CD4-positive, alpha-beta T cell treated with Interleukin-17A for 4 hours (primary cell): ENCODE results near the gene TNFRSF8.
A peak's percentile ranks its signal among the peaks of the same experiment; 100 is the strongest.

Source experiments
- DNase-seq: peaks from one replicate; pipeline ENCODE4 v3.0.0-alpha.2; 2020; ENCODE audit warnings: mixed read lengths

TNFRSF8 gene

GRCh38 chr1:12123172-12123571 is 60.1 kb downstream of the TNFRSF8 start:
- no peak for DNase-seq

GRCh38 chr1:12124693-12125421 is 61.8 kb downstream of the TNFRSF8 start:
- peak; percentile 84 for DNase-seq

GRCh38 chr1:12125422-12126355 is 62.6 kb downstream of the TNFRSF8 start:
- DNase-seq, result no peak

- no peak for DNase-seq
Measured at GRCh38 chr1:12126781-12127180, 63.7 kb downstream of the TNFRSF8 start.

- no peak for DNase-seq
Measured at GRCh38 chr1:12127206-12127810, 64.2 kb downstream of the TNFRSF8 start.

GRCh38 chr1:12128120-12128519 is 65.0 kb downstream of the TNFRSF8 start:
- no peak for DNase-seq

- no peak for DNase-seq
Measured at GRCh38 chr1:12129624-12130023, 66.5 kb downstream of the TNFRSF8 start.

GRCh38 chr1:12130466-12131130 is 67.5 kb downstream of the TNFRSF8 start:
- no peak for DNase-seq

GRCh38 chr1:12132078-12132477 is 69.0 kb downstream of the TNFRSF8 start:
- no peak for DNase-seq

- no peak for DNase-seq
Measured at GRCh38 chr1:12134716-12135115, 71.6 kb downstream of the TNFRSF8 start.

GRCh38 chr1:12135612-12136011 is 72.5 kb downstream of the TNFRSF8 start:
- no peak for DNase-seq

GRCh38 chr1:12136916-12137610 is 74.0 kb downstream of the TNFRSF8 start:
- no peak for DNase-seq

- DNase-seq, result no peak
Measured at GRCh38 chr1:12138196-12139168, 75.4 kb downstream of the TNFRSF8 start.

GRCh38 chr1:12140016-12140415 is 76.9 kb downstream of the TNFRSF8 start:
- DNase-seq, result no peak

- no peak for DNase-seq
Measured at GRCh38 chr1:12140515-12141162, 77.5 kb downstream of the TNFRSF8 start.

- no peak for DNase-seq
Measured at GRCh38 chr1:12141163-12141850, 78.2 kb downstream of the TNFRSF8 start.

GRCh38 chr1:12142141-12142823 is 79.2 kb downstream of the TNFRSF8 start:
- DNase-seq, result no peak

GRCh38 chr1:12142891-12143630 is 80.0 kb downstream of the TNFRSF8 start:
- DNase-seq, result no peak
